Mucosa of stomach (tissue), 1 donor: ENCODE measurements around the gene ENTPD1.
"Not testable (repeated sequence)": the region's sequence is repeated elsewhere in the genome, so short reads cannot be mapped to it uniquely, and the experiment has no call there.

ENCODE experiments used
- H3K27me3 ChIP-seq: one replicate; pipeline ENCODE4 v1.7.0; 2013; ENCODE audit warnings: mild to moderate bottlenecking, low read length; ENCODE audit not compliant: control insufficient read depth, insufficient read depth
- H3K36me3 ChIP-seq: one replicate; pipeline ENCODE4 v1.7.0; 2013; ENCODE audit warnings: low read length; ENCODE audit not compliant: control insufficient read depth, insufficient read depth
- H3K4me1 ChIP-seq: one replicate; pipeline ENCODE4 v1.7.0; 2013; ENCODE audit warnings: mild to moderate bottlenecking, low read length; ENCODE audit not compliant: control insufficient read depth, insufficient read depth
- H3K4me3 ChIP-seq: one replicate; pipeline ENCODE4 v1.7.0; 2013; ENCODE audit warnings: low read length
- H3K9ac ChIP-seq: one replicate; pipeline ENCODE4 v1.7.0; 2013; ENCODE audit warnings: mild to moderate bottlenecking, low read length, moderate library complexity
- H3K9me3 ChIP-seq: one replicate; pipeline ENCODE4 v1.7.0; 2013; ENCODE audit warnings: mild to moderate bottlenecking, low read length, moderate library complexity; ENCODE audit not compliant: control insufficient read depth
- donor health status: Pancreatic carcinoma.

The ENTPD1 gene

GRCh38 chr10:95790982-95791381 lies 35.0 kb downstream of the ENTPD1 start:
- Histone ChIP-seq H3K4me3 (no peak overlapping the region), H3K9ac (no peak overlapping the region), H3K27me3 (no peaks in the 10 kb centered on the region), H3K9me3 (no peaks in the 10 kb centered on the region), H3K36me3 (no peaks in the 10 kb centered on the region), H3K4me1 (no peaks in the 10 kb centered on the region)

DNA sequence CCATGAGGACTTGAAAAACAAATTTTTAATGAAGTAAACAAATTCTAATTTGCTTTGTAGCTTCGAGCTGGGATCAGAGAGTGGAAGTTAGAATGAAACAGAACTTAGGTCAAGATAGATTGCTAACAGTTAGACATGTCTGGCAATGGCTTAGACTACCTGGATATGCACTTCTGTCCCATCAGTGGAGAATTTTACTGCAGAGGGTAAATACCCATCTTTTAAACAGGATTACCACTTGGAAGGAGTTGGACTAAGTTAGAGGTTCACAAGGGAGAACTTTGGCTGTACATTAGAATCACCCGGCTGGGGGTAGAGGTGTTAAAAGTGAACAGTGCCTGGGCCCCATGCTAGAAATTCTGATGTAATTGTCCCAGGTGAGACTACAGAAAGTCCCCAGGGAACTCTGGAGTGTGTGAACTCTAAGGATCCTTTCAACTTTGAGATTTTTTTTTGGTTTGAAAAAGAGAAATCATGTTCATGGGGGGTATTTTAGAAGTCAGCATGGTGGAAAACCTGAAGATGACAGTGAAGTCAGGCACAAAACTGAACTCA lies 35.5 kb downstream of the ENTPD1 start:
- H3K36me3 ChIP-seq, result no peaks in the 10 kb centered on the region
- no peak overlapping the region for H3K9ac ChIP-seq
- no peaks in the 10 kb centered on the region for H3K9me3 ChIP-seq
- H3K4me3 ChIP-seq, result no peak overlapping the region
- no peaks in the 10 kb centered on the region for H3K27me3 ChIP-seq
- H3K4me1 ChIP-seq, result no peaks in the 10 kb centered on the region

GRCh38 chr10:95792211-95792780 lies 36.3 kb downstream of the ENTPD1 start:
- Histone ChIP-seq H3K27me3 (no peaks in the 10 kb centered on the region), H3K36me3 (no peaks in the 10 kb centered on the region), H3K4me3 (no peak overlapping the region), H3K4me1 (no peaks in the 10 kb centered on the region), H3K9me3 (no peaks in the 10 kb centered on the region), H3K9ac (no peak overlapping the region)

DNA sequence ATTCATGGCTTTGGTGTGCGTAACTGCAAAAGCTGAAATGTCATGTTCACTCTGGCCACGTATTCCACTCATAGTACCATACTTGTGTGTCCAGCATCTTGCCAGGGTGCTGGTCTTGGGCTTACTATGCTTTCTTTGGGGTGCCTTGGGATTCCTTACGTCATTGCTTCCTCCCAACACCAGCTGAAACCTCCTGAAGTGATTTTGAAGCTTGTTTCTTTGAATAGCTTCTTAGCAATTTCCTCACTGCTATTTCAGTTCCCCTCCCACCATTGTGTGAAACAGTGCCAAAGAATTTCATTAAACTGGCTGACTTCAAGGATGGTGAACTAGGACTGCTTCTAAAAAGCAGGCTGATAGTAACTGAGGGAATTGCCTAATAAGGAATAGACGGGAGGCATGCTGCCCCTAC lies 36.9 kb downstream of the ENTPD1 start:
- H3K4me3 ChIP-seq, result no peak overlapping the region
- H3K36me3 ChIP-seq, result no peaks in the 10 kb centered on the region
- H3K9me3 ChIP-seq, result no peaks in the 10 kb centered on the region
- H3K27me3 ChIP-seq, result no peaks in the 10 kb centered on the region
- H3K9ac ChIP-seq, result no peak overlapping the region
- no peaks in the 10 kb centered on the region for H3K4me1 ChIP-seq

GRCh38 chr10:95793401-95794045 lies 37.6 kb downstream of the ENTPD1 start:
- Histone ChIP-seq H3K36me3 (no peaks in the 10 kb centered on the region), H3K27me3 (no peaks in the 10 kb centered on the region), H3K9me3 (no peaks in the 10 kb centered on the region), H3K4me3 (no peak overlapping the region), H3K9ac (no peak overlapping the region), H3K4me1 (no peaks in the 10 kb centered on the region)

GRCh38 chr10:95794195-95794594 lies 38.2 kb downstream of the ENTPD1 start:
- Histone ChIP-seq H3K4me3 (no peak overlapping the region), H3K36me3 (no peaks in the 10 kb centered on the region), H3K9ac (no peak overlapping the region), H3K4me1 (no peaks in the 10 kb centered on the region), H3K27me3 (no peaks in the 10 kb centered on the region), H3K9me3 (no peaks in the 10 kb centered on the region)

DNA sequence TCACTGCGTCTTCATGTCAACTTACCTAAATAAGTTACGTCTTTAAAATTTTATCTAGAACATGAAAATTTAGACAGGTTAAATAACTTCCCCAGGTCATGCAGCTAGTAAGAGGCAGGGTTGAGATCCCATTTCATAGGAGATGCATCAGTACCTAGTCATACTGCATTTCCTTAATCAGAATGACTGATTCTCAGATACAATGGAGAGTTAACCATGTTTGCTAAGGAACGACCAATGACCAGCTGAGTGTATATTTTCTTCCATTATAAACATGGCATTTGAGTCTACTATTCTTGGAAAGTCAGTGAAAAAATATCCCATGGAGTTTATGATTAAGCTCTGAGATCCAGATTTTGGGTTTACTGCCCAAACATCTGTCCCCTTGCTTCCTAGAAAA lies 39.6 kb downstream of the ENTPD1 start:
- Histone ChIP-seq H3K4me1 (no peaks in the 10 kb centered on the region), H3K27me3 (no peaks in the 10 kb centered on the region), H3K4me3 (no peak overlapping the region), H3K9me3 (no peaks in the 10 kb centered on the region), H3K9ac (no peak overlapping the region), H3K36me3 (no peaks in the 10 kb centered on the region)

DNA sequence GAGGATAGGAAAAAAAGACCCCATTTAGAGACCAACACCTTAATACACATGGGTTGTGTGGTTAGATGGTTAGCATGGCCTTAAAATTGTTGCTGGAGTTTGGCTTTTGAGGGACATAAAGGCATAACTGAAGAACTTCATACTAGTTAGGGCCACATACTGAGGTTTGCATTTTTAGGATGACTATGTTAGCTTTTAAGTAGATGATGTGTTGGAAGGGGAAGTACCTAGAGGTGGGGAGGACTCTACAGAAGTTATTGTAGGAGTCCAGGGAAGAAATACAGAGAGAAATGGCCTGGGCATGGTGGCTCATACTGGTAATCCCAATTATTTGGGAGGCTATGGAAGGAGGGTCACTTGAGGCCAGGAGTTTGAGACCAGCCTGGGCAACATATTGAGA lies 40.5 kb downstream of the ENTPD1 start:
- Histone ChIP-seq H3K27me3 (no peaks in the 10 kb centered on the region), H3K36me3 (no peaks in the 10 kb centered on the region), H3K4me1 (no peaks in the 10 kb centered on the region), H3K4me3 (no peak overlapping the region), H3K9ac (no peak overlapping the region), H3K9me3 (no peaks in the 10 kb centered on the region)

DNA sequence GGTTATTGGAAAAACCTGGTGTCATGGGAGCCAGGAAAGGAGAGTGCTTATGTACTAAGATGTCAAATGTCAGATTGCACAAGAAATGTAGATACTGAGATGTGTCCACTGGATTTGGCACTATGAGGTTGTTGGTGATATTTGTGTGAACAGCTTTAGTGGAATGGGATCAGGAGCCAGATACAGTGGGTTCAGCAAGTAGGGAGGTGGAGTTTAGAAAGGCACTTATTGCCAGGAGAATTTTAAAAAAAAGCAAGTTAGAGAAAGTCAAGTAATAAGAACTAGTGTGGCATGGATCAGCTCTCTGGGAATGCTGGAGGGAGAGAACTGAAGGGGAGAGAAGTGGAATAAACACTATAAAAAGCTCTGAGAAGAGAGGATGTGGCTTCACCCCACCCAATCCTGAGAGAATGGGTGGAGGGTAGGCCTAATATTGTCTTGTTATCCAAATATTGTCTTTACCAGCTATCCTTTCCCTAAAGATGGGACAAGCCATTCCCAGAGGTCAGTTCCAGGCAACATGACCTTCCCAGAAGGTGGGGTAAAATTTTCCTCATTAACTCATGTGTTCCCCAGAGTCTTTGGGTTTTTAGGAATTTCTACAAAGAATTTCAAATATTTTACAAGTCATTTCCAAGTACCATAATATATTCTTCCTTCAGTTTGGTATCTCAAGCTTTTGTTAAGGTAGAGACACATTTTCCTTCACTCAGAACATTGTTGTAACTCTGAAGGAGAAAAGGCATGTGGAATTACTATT lies 42.3 kb downstream of the ENTPD1 start:
- Histone ChIP-seq H3K9me3 (no peaks in the 10 kb centered on the region), H3K36me3 (no peaks in the 10 kb centered on the region), H3K4me3 (no peak overlapping the region), H3K4me1 (no peaks in the 10 kb centered on the region), H3K27me3 (no peaks in the 10 kb centered on the region), H3K9ac (no peak overlapping the region)

DNA sequence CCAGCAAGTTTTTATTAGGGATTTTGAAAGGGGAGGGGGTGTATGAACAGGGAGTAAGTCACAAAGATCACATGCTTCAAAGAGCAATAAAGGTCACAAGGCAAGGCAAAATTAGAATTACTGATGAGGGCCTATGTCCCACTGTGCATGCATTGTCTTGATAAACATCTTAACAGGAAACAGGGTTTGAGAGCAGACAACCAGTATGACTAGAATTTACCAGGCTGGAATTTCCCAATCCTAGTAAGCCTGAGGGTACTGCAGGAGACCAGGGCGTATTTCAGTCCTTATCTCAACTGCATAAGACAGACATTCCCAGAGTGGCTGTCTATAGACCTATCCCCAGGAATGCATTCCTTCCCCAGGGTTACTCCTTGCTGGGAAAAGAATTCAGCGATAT lies 44.3 kb downstream of the ENTPD1 start:
- H3K9ac ChIP-seq, H3K9me3 ChIP-seq, H3K27me3 ChIP-seq, H3K4me1 ChIP-seq, H3K4me3 ChIP-seq, H3K36me3 ChIP-seq: not testable (repeated sequence)

DNA sequence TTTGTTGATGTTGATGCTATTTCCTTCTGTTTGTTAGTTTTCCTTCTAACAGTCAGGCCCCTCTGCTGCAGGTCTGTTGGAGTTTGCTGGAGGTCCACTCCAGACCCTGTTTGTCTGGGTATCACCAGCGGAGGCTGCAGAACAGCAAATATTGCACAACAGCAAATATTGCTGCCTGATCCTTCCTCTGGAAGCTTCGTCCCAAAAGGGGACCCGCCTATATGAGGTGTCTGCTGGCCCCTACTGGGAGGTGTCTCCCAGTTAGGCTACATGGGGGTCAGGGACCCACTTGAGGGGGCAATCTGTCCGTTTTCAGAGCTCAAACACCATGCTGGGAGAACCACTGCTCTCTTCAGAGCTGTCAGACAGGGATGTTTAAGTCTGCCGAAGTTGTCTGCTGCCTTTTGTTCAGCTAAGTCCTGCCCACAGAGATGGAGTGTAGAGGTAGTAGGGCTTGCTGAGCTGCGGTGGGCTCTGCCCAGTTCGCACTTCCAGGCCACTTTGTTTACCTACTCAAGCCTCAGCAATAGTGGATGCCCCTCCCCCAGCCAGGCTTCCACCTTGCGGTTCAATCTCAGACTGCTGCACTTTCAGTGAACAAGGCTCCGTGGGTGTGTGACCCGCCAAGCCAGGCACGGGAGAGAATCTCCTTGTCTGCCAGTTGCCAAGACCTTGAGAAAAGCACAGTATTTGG lies 50.9 kb downstream of the ENTPD1 start:
- H3K4me1 ChIP-seq, H3K27me3 ChIP-seq, H3K4me3 ChIP-seq, H3K9me3 ChIP-seq, H3K36me3 ChIP-seq, H3K9ac ChIP-seq: not testable (repeated sequence)
